Stimulated activated CD8-positive, alpha-beta memory T cell treated with anti-CD3 and anti-CD28 coated beads, Interleukin-12 subunit alpha, Interleukin-12 subunit beta, amount 100 ng/mL, for 4 hours (primary cell): Measurements from ENCODE around the gene PER2.
"Not testable (repeated sequence)": the region's sequence is repeated elsewhere in the genome, so short reads cannot be mapped to it uniquely, and the experiment has no call there.

Experiments
- DNase-seq: peaks from one replicate; pipeline ENCODE4 v3.0.0-alpha.2; 2020; ENCODE audit warnings: low read depth

Gene PER2

GRCh38 chr2:238313289-238313990 is 25.0 kb upstream of the PER2 start:
- no peak for DNase-seq

- DNase-seq: not testable (repeated sequence)
Measured at GRCh38 chr2:238310721-238311120, 22.3 kb upstream of the PER2 start.

GRCh38 chr2:238308177-238308576 is 19.8 kb upstream of the PER2 start:
- DNase-seq: no peak

- DNase-seq: no peak
Measured at GRCh38 chr2:238306672-238306998, 18.2 kb upstream of the PER2 start.

- no peak for DNase-seq
Measured at GRCh38 chr2:238305965-238306671, 17.7 kb upstream of the PER2 start.

GRCh38 chr2:238305092-238305862 is 16.9 kb upstream of the PER2 start:
- DNase-seq: no peak

GRCh38 chr2:238304116-238304515 is 15.7 kb upstream of the PER2 start:
- DNase-seq: no peak

GRCh38 chr2:238302751-238303150 is 14.3 kb upstream of the PER2 start:
- no peak for DNase-seq

- DNase-seq: no peak
Measured at GRCh38 chr2:238302087-238302486, 13.7 kb upstream of the PER2 start.

GRCh38 chr2:238299803-238300202 is 11.4 kb upstream of the PER2 start:
- no peak for DNase-seq

GRCh38 chr2:238296638-238297457 is 8.4 kb upstream of the PER2 start:
- DNase-seq: no peak

GRCh38 chr2:238295144-238296112 is 7.0 kb upstream of the PER2 start:
- DNase-seq: no peak

- DNase-seq: no peak
Measured at GRCh38 chr2:238294393-238295143, 6.2 kb upstream of the PER2 start.

- DNase-seq: no peak
Measured at GRCh38 chr2:238294046-238294392, 5.6 kb upstream of the PER2 start.

- DNase-seq: no peak
Measured at GRCh38 chr2:238291550-238292281, 3.3 kb upstream of the PER2 start.

- no peak for DNase-seq
Measured at GRCh38 chr2:238290715-238291549, 2.5 kb upstream of the PER2 start.

- DNase-seq: peak; percentile 24
Measured at GRCh38 chr2:238290091-238290509, 1.7 kb upstream of the PER2 start.

- DNase-seq: no peak
Measured at GRCh38 chr2:238289574-238289973, 1.2 kb upstream of the PER2 start.
